ENCODE data around the gene MORC3.

- TF ChIP-seq REST (tag by site-specific recombination; IDR thresholded peaks at IDR 0.05) (no peak), ZNF830 (tag by site-specific recombination; IDR thresholded peaks at IDR 0.05; ENCODE audit: low read depth) (no peak), YY1 (tag by site-specific recombination; IDR thresholded peaks at IDR 0.05) (no peak), ZBTB26 (tag by site-specific recombination; optimal IDR thresholded peaks at IDR 0.05) (no peak), CTCF (tag by site-specific recombination; IDR thresholded peaks at IDR 0.05) (no peak), BCL11B (tag by site-specific recombination; IDR thresholded peaks at IDR 0.05; ENCODE audit: low read depth) (no peak), ZNF121 (tag by site-specific recombination; IDR thresholded peaks at IDR 0.05) (no peak), GLI4 (tag by site-specific recombination; IDR thresholded peaks at IDR 0.05) (no peak), SALL2 (tag by site-specific recombination; IDR thresholded peaks at IDR 0.05; ENCODE audit: borderline replicate concordance) (no peak), ZNF654 (tag by site-specific recombination; IDR thresholded peaks at IDR 0.05; ENCODE audit: low read depth) (no peak), ZBTB20 (tag by site-specific recombination; IDR thresholded peaks at IDR 0.05) (no peak), SP2 (tag by site-specific recombination; IDR thresholded peaks at IDR 0.05) (no peak)
- TF ChIP-seq, protein P1, sequence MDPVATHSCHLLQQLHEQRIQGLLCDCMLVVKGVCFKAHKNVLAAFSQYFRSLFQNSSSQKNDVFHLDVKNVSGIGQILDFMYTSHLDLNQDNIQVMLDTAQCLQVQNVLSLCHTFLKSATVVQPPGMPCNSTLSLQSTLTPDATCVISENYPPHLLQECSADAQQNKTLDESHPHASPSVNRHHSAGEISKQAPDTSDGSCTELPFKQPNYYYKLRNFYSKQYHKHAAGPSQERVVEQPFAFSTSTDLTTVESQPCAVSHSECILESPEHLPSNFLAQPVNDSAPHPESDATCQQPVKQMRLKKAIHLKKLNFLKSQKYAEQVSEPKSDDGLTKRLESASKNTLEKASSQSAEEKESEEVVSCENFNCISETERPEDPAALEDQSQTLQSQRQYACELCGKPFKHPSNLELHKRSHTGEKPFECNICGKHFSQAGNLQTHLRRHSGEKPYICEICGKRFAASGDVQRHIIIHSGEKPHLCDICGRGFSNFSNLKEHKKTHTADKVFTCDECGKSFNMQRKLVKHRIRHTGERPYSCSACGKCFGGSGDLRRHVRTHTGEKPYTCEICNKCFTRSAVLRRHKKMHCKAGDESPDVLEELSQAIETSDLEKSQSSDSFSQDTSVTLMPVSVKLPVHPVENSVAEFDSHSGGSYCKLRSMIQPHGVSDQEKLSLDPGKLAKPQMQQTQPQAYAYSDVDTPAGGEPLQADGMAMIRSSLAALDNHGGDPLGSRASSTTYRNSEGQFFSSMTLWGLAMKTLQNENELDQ (tag by site-specific recombination; IDR thresholded peaks at IDR 0.05; ENCODE audit: low read depth) = no peak
- TF ChIP-seq, protein P2, sequence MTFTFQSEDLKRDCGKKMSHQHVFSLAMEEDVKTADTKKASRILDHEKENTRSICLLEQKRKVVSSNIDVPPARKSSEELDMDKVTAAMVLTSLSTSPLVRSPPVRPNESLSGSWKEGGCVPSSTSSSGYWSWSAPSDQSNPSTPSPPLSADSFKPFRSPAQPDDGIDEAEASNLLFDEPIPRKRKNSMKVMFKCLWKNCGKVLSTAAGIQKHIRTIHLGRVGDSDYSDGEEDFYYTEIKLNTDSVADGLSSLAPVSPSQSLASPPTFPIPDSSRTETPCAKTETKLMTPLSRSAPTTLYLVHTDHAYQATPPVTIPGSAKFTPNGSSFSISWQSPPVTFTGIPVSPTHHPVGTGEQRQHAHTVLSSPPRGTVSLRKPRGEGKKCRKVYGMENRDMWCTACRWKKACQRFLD (tag by site-specific recombination; IDR thresholded peaks at IDR 0.05) = no peak
These were observed 17.1 kb downstream of the MORC3 start for GRCh38 chr21:36337099-36337509.
